ENCODE measurements around the gene TENM4. TPM values are rescaled to one million over a fixed set of nuclear protein-coding genes. Genes with fewer than 3 reads are reported as not detected.

Gene TENM4
- total RNA-seq: under 0.01 TPM in 2 replicates

GRCh38 chr11:79440571-79441460, at the start of gene TENM4:
TSS of gene TENM4 (minus strand) at chr11:79441030. CDS start at chr11:79069944, 371,086 bp downstream.

